ENCODE measurements around the gene SLC37A1.

Gene SLC37A1

DNA sequence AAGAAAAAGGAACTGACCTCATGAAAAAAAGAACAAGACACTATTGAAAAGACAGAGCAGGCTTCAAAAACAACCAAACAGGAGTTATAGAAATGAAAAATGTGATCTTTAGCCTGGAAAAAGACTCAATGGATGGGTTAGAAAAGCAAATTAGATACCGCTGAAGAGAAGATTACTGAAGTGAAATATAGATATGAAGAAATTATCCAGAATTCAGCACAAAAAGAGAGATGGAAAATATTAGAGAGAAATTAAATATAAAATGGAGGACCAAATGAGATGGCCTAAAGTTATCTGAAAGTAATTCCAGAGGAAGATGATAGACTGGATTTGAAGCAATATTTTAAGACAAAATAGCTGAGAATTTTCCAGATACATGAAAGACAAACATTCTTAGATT is 63.0 kb downstream of the SLC37A1 start:
- DNase-seq (ENCODE audit: low read depth), result no peak
- H3K4me3 ChIP-seq (replicated peaks; ENCODE audit: low read depth, low read length), result no peak overlapping the region
- TF ChIP-seq CTCF (IDR thresholded peaks at IDR 0.05; ENCODE audit: low read length, missing control alignments), result no peak

DNA sequence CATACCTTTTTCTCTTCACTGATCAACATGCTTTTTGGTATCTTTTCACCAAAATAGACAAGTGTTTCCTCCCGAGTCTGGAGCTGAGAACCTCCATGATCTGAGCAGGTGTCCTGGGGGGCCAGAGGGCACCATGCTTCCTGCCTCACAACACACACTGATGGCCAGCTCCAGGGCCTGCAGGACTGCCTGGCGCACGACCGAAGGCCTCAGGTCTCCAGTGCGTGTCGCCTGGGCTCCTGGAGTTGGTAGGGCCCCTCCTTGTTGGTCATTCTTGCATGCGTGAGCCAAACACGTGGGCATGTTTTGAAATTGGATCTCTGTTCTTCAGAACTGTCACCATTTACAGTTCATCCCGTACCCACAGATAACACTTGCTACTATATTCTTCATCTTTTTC is 64.4 kb downstream of the SLC37A1 start:
- no peak overlapping the region for H3K4me3 ChIP-seq (replicated peaks; ENCODE audit: low read depth, low read length)
- no peak for TF ChIP-seq CTCF (IDR thresholded peaks at IDR 0.05; ENCODE audit: low read length, missing control alignments)
- no peak for DNase-seq (ENCODE audit: low read depth)

DNA sequence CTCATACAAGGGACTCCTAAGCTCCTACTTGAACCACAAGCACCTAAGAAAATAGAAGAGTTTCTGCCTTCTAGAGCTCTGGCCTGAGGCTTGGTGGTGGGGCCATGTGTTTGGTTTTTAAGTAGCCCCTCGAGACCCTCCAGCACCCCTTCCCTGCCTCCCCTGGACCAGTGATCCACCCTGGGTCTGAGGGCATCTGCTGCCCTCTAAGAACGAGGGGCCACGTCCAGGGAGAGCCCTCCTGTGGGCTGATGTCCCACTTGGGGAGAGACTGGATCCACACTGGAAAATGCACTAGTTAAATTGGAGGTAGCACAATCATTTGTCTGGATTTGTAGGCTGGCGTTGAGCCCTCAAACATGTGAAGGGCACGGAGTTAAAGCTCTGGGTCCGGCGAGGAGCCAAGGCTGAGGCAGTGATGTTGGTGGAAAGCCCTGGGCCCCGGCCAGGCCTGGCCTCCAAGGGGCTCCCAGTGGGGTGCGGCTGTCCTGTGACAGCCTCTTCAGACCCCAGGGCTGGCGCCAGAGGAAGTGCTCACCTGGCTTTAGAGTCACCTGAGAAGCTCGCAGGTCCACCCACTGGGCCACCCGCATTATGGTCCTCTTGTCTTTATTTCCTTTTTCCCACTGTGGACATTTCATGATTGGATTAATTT is 65.2 kb downstream of the SLC37A1 start:
- TF ChIP-seq CTCF (IDR thresholded peaks at IDR 0.05; ENCODE audit: low read length, missing control alignments), result no peak

GRCh38 chr21:42579456-42580075 is 65.9 kb downstream of the SLC37A1 start:
- DNase-seq (ENCODE audit: low read depth), result no peak
- H3K4me3 ChIP-seq (replicated peaks; ENCODE audit: low read depth, low read length), result no peak overlapping the region
- no peak for TF ChIP-seq CTCF (IDR thresholded peaks at IDR 0.05; ENCODE audit: low read length, missing control alignments)

More for the DNA sequence above, 65.2 kb downstream of the SLC37A1 start:
- H3K4me3 ChIP-seq (replicated peaks; ENCODE audit: low read depth, low read length), result no peak overlapping the region
- no peak for DNase-seq (ENCODE audit: low read depth)

DNA sequence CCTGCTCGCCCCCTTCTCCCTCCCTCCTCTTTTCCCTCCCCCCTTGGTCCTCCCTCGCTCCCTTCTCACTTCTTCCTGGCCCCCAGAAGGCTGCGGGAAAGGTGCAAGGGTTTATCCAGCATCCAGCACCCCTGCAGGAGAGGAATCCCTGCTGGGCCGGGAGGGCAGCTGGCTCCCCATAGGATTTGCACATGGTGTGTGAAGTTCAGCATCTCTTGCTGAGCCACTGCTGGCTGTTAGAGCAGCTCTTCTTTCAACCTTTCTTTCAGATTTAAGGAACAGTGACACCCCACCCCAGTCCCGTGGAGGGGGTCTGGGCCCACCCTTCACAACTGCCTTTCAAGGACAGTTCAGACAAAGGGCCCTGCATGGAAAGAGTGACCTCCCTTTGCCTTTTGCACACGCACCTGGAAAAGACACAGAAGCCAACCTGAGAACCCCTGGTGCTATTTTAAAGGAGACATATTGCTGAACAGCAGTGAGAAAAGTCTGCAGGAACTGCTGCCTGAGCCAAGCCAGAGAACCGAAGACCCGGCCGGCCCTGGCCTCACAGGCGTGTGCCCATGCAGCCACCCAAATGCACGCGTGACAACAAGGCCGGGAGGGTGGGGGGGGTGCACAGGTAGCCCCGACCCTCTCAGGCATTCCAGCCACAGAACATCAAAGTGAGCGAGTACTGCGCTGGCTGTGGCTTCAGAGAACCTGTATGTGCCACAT is 66.6 kb downstream of the SLC37A1 start:
- no peak for DNase-seq (ENCODE audit: low read depth)
- no peak for TF ChIP-seq CTCF (IDR thresholded peaks at IDR 0.05; ENCODE audit: low read length, missing control alignments)
- no peak overlapping the region for H3K4me3 ChIP-seq (replicated peaks; ENCODE audit: low read depth, low read length)

DNA sequence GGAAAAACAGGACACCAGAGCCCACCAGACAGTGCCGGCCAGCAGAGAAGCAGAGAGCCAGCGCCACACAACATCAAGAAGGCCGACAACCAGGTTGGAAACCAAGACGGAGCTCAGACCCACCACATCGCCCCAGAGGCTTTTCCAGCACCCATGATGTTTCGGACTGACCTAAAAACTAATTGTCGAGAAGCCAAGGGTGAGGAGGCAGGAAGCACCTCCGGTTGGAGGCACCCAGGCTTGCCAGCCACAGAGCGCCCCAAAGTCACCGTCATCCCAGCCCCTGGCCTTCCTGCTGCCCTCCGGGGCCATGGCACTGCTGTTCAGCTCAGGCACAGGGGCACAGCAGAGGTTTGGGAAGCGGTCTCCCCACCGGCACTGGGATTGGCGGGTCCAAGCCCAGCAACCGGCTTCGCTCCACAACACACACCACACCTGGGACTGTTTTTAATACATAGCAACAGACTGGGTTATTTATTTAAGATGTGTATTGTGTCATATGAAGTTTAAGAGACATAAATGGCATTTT is 67.2 kb downstream of the SLC37A1 start:
- no peak for TF ChIP-seq CTCF (IDR thresholded peaks at IDR 0.05; ENCODE audit: low read length, missing control alignments)
- no peak for DNase-seq (ENCODE audit: low read depth)
- H3K4me3 ChIP-seq (replicated peaks; ENCODE audit: low read depth, low read length), result no peak overlapping the region

All from fibroblast of pulmonary artery (primary cell).